Adrenal gland (tissue), 5 donors: ENCODE measurements around the gene USP10.

Experiments
- CTCF ChIP-seq, 6 experiments: fragments of 450-650 bp in 4 of 6; fragments of 200-600 bp in 2 of 6; sonication (generic) in 1 of 6; IDR thresholded peaks; 1 replicate in 5 of 6; 2 replicates in 1 of 6; pipeline versions ENCODE4 v1.5.1 to v1.8.0; 2016 to 2021; ENCODE audit warnings: antibody characterized with exemption in 6 of 6, mild to moderate bottlenecking in 2 of 6, moderate library complexity in 1 of 6
- POLR2A ChIP-seq, 2 donors: fragments of 450-650 bp; IDR thresholded peaks; one replicate each; pipeline ENCODE4 v1.6.1; 2017; ENCODE audit warnings: antibody characterized with exemption in 2 of 2, mild to moderate bottlenecking in 2 of 2, moderate library complexity in 1 of 2
- donor health status: DM: no; HTN: no; CAD: no.

GRCh38 chr16:84819644-84820304 is 120.0 kb downstream of the USP10 start, which contains the start of gene CRISPLD2:
- TF ChIP-seq POLR2A (IDR thresholded peaks at IDR 0.05) (peak; percentile 75 to 84), CTCF (IDR thresholded peaks at IDR 0.05) (no peak)
